A549 treated with Hydrocortisone at 1 μM for 4 hours (cell line): ENCODE results near the gene PCDHB9. TPM values are rescaled to one million over a fixed set of nuclear protein-coding genes. Genes with fewer than 3 reads are reported as not detected.

ENCODE experiments used
- total RNA-seq: library from RNA; stranded (reverse); fragments of 200-300 nt; extraction: Qiagen RNA extraction; gene quantifications from 5 replicates; pipeline ENCODE4 v1.2.3, GENCODE V29; 2022

The PCDHB9 gene
- total RNA-seq, result 0.03 TPM in 1 of 5 replicates, not detected in the others

DNA sequence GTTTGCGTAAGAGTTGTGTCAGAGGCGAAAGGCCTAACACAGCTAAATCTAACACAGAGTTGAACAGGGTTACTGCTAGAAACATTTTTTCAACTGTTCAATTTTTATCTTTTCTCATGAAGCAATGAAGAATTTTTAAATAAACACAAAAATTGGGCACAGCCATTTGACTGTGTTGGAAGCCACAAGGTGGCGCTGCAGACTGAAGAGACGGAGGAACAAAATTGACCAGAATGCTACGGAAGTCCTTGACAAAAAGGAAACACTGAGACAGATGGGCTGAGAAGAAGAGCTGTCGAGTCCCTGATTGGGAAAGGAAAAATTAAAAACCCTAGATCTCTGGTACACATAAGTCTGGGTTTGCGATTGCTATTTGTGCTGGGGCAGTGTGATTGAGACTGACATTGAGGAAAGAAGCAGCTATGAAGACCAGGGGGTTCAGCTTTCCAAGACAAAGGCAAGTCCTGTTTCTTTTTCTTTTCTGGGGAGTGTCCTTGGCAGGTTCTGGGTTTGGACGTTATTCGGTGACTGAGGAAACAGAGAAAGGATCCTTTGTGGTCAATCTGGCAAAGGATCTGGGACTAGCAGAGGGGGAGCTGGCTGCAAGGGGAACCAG is at the start of gene PCDHB9:
TSS of gene PCDHB9 (plus strand) at position 265 of the 616 bp plus-strand sequence. CDS start at position 423, 158 bp downstream.

DNA sequence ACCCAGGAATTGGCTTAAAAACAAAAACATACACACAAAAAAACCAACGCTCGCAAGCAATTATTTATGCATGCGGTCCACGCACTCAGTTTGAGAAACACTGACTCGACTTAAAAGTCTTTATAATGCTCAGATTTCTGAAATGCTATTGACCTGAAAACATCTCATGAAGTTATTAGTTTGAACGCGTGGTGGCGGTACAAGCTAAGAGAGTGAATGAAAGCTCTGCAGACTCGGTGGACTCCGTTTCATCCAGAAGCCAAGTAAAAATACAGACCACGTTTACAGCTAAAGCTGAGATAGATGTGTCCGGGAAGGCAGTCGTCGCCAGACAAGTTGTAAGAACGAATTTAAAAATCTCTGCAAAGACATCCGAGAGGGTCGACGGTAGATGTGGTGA is 37.1 kb upstream of the PCDHB9 start, which contains the start of gene PCDHB6:
TSS of gene PCDHB6 (plus strand) at position 246 of the 400 bp plus-strand sequence. CDS start 201 bp downstream, outside the sequence.

DNA sequence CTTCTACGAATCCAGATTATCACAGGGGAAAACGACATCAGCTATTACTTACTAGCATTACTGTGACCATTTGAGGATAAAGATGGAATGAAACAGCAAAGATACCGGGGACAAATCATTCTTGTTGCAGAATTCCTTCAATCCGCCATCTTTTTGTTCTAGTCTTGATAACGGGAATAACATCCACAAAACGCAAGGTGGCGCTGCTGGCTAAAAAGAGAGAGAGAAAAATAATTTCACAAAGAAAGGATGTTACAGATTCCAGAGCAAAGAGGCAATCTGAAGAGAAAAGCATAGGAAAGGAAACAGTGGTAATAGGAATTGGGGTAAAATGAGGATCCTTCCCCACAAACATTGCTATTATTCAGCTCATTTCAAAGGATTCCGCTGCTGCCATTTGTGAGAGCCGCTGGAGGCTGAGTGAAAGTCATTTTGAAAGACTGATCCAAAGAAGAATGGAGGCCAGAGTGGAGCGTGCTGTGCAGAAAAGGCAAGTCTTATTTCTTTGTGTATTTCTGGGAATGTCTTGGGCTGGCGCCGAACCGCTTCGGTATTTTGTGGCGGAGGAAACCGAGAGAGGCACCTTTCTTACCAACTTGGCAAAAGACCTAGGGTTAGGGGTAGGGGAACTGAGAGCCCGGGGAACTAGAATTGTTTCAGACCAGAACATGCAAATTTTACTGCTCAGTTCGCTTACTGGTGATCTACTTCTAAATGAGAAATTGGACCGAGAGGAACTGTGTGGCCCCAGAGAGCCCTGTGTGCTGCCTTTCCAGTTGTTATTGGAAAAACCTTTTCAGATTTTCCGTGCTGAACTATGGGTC is 14.4 kb upstream of the PCDHB9 start, which contains the start of gene PCDHB7:
TSS of gene PCDHB7 (plus strand) at position 264 of the 824 bp plus-strand sequence. CDS start at position 456, 192 bp downstream.

DNA sequence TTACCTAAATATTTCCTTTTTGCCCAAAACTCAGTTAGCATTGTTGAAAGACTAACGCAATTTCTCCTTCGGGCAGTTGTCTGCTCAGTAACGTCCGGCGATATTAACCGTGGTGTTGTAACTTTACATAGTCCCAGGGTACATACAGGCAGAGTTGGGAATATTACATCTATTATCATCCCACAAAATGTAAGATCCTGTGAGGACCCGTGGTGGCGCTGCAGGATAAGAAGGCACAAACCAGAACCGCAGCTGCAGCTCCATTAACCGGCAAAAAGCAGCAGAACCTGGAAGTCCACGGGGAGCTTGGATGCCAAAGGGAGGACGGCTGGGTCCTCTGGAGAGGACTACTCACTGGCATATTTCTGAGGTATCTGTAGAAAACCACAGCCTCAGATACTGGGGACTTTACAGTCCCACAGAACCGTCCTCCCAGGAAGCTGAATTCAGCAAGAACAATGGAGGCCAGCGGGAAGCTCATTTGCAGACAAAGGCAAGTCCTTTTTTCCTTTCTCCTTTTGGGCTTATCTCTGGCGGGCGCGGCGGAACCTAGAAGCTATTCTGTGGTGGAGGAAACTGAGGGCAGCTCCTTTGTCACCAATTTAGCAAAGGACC is 9.3 kb upstream of the PCDHB9 start, which contains the start of gene PCDHB8:
TSS of gene PCDHB8 (plus strand) at position 214 of the 615 bp plus-strand sequence. CDS start at position 459, 245 bp downstream.

DNA sequence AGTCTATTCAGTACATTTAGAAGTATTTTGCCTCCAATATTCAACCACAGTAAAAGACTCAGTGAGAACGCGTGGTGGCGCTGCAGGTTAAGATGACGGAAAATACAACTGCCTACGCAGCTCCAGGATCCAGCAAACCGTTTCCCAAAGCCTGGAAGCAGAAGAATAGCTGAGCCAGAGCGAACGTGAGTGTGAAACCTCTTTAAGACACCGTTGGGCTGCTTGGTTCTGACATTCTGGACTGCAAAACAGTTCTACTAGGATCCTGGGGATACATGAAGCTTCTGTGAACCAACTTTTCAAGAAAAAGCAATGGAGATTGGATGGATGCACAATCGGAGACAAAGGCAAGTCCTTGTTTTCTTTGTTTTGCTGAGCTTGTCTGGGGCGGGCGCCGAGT is 4.7 kb upstream of the PCDHB9 start, which contains the start of gene PCDHB16:
TSS of gene PCDHB16 (plus strand) at position 140 of the 400 bp plus-strand sequence. CDS start at position 313, 173 bp downstream.

DNA sequence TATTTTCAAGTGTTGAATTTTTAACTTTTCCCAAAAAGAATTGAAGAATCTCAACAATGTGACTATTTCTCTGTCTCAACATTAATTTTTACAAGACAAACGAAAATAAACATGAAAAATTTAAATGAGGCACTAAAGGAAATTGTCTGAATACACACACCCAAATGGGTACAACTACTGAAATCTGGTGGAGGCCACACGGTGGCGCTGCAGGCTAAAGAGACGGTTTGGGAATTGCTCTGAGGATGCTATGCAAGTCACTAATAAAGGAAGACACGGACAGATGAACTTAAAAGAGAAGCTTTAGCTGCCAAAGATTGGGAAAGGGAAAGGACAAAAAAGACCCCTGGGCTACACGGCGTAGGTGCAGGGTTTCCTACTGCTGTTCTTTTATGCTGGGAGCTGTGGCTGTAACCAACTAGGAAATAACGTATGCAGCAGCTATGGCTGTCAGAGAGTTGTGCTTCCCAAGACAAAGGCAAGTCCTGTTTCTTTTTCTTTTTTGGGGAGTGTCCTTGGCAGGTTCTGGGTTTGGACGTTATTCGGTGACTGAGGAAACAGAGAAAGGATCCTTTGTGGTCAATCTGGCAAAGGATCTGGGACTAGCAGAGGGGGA is 5.3 kb downstream of the PCDHB9 start, which contains the start of gene PCDHB10:
TSS of gene PCDHB10 (plus strand) at position 244 of the 616 bp plus-strand sequence. CDS start at position 444, 200 bp downstream.

DNA sequence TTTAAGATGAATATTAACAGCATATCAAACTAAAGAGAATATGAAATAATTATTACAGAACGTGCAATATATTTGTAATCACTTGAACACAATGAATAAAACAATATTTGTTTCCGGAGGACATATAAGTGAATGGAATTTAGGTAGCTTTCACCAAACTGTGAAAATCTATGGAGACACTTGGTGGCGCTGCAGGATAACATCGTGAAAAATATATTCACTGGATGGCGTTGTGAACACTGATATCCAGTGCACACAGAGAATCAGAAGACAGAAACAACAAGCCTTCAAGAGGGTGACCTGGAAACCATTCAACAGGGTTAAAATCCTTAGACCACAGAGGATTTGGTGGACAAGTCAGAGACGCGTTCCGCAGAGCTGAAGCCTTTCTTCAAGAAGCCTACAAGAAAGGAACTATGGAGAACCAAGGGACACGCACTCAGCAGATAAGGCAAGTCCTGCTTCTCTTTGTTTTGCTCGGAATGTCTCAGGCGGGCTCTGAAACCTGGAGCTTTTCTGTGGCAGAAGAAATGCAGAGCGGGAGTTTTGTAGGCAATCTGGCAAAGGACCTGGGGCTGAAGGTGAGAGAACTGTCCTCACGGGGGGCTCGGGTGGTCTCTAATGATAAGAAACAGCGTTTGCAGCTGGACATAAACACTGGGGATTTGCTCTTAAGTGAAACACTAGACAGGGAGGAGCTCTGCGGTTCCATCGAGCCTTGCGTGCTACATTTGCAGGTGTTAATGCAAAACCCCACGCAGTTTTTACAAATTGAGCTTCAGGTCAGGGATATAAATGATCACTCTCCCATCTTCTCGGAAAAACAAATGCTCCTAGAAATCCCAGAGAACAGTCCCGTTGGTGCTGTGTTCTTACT is 12.6 kb downstream of the PCDHB9 start, which contains the start of gene PCDHB11:
TSS of gene PCDHB11 (plus strand) at position 269 of the 877 bp plus-strand sequence. CDS start at position 417, 148 bp downstream.

DNA sequence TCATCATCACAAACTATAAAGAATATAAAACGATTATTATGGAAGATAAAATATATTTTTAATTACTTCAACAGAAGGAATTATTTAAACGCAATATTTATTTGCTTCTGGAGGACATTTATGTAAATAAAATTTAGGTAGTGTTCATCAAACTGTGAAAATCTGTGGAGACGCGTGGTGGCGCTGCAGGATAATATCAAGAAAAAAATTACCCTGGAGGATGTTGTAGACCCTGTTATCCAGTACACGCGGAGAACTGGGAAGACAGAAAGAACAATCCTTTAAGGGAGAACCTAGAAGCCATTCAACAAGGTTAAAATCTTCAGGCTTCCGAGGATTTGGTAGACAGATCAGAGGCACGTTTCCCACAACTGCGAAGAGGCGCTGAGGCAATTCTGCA is 21.5 kb downstream of the PCDHB9 start, which contains the start of gene PCDHB12:
TSS of gene PCDHB12 (plus strand) at position 242 of the 400 bp plus-strand sequence. CDS start 189 bp downstream, outside the sequence.

DNA sequence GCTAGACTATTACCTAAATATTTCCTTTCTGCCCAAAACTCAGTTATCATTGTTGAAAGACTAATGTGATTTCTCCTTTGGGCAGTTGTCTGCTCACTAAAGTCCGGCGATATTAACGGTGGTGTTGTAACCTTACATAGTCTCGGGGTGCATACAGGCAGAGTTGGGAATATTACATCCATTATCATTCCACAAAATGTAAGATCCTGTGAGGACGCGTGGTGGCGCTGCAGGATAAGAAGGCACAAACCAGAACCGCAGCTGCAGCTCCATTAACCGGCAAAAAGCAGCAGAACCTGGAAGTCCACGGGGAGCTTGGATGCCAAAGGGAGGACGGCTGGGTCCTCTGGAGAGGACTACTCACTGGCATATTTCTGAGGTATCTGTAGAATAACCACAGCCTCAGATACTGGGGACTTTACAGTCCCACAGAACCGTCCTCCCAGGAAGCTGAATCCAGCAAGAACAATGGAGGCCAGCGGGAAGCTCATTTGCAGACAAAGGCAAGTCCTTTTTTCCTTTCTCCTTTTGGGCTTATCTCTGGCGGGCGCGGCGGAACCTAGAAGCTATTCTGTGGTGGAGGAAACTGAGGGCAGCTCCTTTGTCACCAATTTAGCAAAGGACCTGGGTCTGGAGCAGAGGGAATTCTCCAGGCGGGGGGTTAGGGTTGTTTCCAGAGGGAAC is 26.8 kb downstream of the PCDHB9 start, which contains the start of gene PCDHB13:
TSS of gene PCDHB13 (plus strand) at position 264 of the 684 bp plus-strand sequence. CDS start at position 469, 205 bp downstream.

DNA sequence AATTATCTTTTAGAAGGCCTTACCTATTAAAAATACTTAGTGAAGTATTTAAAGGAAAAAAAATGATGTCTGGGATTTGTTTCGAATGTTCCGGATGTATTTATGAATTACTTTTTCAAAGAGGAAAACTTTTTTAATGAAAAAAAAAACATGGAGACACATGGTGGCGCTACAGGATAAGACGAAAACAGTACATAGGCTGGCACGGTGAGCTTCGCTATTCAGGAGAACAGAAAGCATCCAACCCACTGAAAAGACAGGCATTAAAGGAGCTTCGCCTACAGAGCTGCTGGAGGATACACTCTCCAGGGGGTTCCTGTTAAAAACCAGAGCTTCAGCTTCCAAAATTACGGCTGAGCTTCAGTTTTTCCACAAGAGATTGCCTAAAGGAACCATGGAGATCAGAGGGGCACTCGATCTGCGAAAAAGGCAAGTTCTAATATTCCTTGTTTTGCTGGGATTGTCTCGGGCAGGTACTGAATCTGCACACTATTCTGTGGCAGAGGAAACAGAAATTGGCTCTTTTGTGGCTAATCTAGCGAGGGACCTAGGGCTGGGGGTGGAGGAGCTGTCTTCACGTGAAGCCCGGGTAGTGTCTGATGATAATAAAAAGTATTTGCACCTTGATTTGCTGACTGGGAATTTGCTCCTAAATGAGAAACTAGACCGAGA is 36.3 kb downstream of the PCDHB9 start, which contains the start of gene PCDHB14:
TSS of gene PCDHB14 (plus strand) at position 232 of the 672 bp plus-strand sequence. CDS start at position 395, 163 bp downstream.

Other genes with a start within 250 kb of the PCDHB9 start
- gene PCDHAC2, start 220.7 kb upstream of the PCDHB9 start, total RNA-seq, result 3.3 to 4.9 TPM (median 3.7 TPM) in 5 replicates
- not detected in 5 replicates for gene PCDHB1, start 135.8 kb upstream of the PCDHB9 start, total RNA-seq
- gene PCDHB2, start 92.5 kb upstream of the PCDHB9 start, total RNA-seq, result 3.1 to 3.9 TPM (median 3.4 TPM) in 5 replicates
- 0.03 to 0.07 TPM in 2 of 5 replicates, not detected in the others for gene PCDHB3, start 86.7 kb upstream of the PCDHB9 start, total RNA-seq
- gene PCDHB4, start 65.3 kb upstream of the PCDHB9 start, total RNA-seq, result 0.06 to 0.10 TPM (median 0.07 TPM) in 3 of 5 replicates, not detected in the others
- gene PCDHB5, start 52.0 kb upstream of the PCDHB9 start, total RNA-seq, result 1.1 to 1.8 TPM (median 1.6 TPM) in 5 replicates
- gene PCDHB6, start 37.1 kb upstream of the PCDHB9 start, total RNA-seq, result 0.84 to 1.1 TPM (median 1.0 TPM) in 5 replicates
- gene PCDHB7, start 14.5 kb upstream of the PCDHB9 start, total RNA-seq, result not detected in 5 replicates
- gene PCDHB8, start 9.4 kb upstream of the PCDHB9 start, total RNA-seq, result 0.13 to 0.36 TPM (median 0.30 TPM) in 5 replicates
- gene PCDHB16, start 4.8 kb upstream of the PCDHB9 start, total RNA-seq, result 0.05 to 0.08 TPM (median 0.05 TPM) in 4 of 5 replicates, not detected in the other
- gene PCDHB10, start 5.2 kb downstream of the PCDHB9 start, total RNA-seq, result 0.03 to 0.06 TPM (median 0.05 TPM) in 3 of 5 replicates, not detected in the others
- 0.03 to 0.08 TPM (median 0.06 TPM) in 5 replicates for gene PCDHB11, start 12.5 kb downstream of the PCDHB9 start, total RNA-seq
- gene PCDHB12, start 21.6 kb downstream of the PCDHB9 start, total RNA-seq, result 0.06 TPM in 1 of 5 replicates, not detected in the others
- 0.06 to 0.09 TPM (median 0.09 TPM) in 4 of 5 replicates, not detected in the other for gene PCDHB13, start 26.8 kb downstream of the PCDHB9 start, total RNA-seq
- gene PCDHB14, start 36.2 kb downstream of the PCDHB9 start, total RNA-seq, result 0.06 to 0.10 TPM (median 0.08 TPM) in 5 replicates
- gene PCDHB15, start 58.2 kb downstream of the PCDHB9 start, total RNA-seq, result 0.03 to 0.14 TPM (median 0.06 TPM) in 5 replicates
- not detected in 5 replicates for gene SLC25A2, start 116.9 kb downstream of the PCDHB9 start, total RNA-seq
- 60.4 to 85.3 TPM (median 69.6 TPM) in 5 replicates for gene TAF7, start 133.6 kb downstream of the PCDHB9 start, total RNA-seq
- 0.22 to 0.38 TPM (median 0.31 TPM) in 5 replicates for gene PCDHGA1, start 143.4 kb downstream of the PCDHB9 start, total RNA-seq
- gene PCDHGA2, start 151.6 kb downstream of the PCDHB9 start, total RNA-seq, result 0.54 to 0.91 TPM (median 0.62 TPM) in 5 replicates
- gene PCDHGA3, start 156.7 kb downstream of the PCDHB9 start, total RNA-seq, result not detected in 5 replicates
- 1.3 to 2.2 TPM (median 1.6 TPM) in 5 replicates for gene PCDHGB1, start 162.9 kb downstream of the PCDHB9 start, total RNA-seq
- gene PCDHGA4, start 167.9 kb downstream of the PCDHB9 start, total RNA-seq, result 0.06 to 0.16 TPM (median 0.12 TPM) in 4 of 5 replicates, not detected in the other
- gene PCDHGB2, start 172.8 kb downstream of the PCDHB9 start, total RNA-seq, result 0.05 to 0.13 TPM (median 0.11 TPM) in 4 of 5 replicates, not detected in the other
- 0.10 to 0.23 TPM (median 0.13 TPM) in 5 replicates for gene PCDHGA5, start 177.0 kb downstream of the PCDHB9 start, total RNA-seq
- gene PCDHGB3, start 183.1 kb downstream of the PCDHB9 start, total RNA-seq, result 0.20 to 0.25 TPM (median 0.21 TPM) in 5 replicates
- 0.14 to 0.26 TPM (median 0.20 TPM) in 5 replicates for gene PCDHGA6, start 186.7 kb downstream of the PCDHB9 start, total RNA-seq
- gene PCDHGA7, start 195.6 kb downstream of the PCDHB9 start, total RNA-seq, result 0.57 to 1.2 TPM (median 0.76 TPM) in 5 replicates
- 0.56 to 1.1 TPM (median 0.85 TPM) in 5 replicates for gene PCDHGB4, start 200.5 kb downstream of the PCDHB9 start, total RNA-seq
- gene PCDHGA8, start 205.5 kb downstream of the PCDHB9 start, total RNA-seq, result 0.02 to 0.05 TPM (median 0.05 TPM) in 3 of 5 replicates, not detected in the others
- gene PCDHGB5, start 210.8 kb downstream of the PCDHB9 start, total RNA-seq, result 2.0 to 2.6 TPM (median 2.3 TPM) in 5 replicates
- 0.05 to 0.07 TPM (median 0.07 TPM) in 4 of 5 replicates, not detected in the other for gene PCDHGA9, start 215.6 kb downstream of the PCDHB9 start, total RNA-seq
- gene PCDHGB6, start 220.9 kb downstream of the PCDHB9 start, total RNA-seq, result 0.05 to 0.18 TPM (median 0.10 TPM) in 5 replicates
- 0.02 to 0.03 TPM (median 0.02 TPM) in 3 of 5 replicates, not detected in the others for gene PCDHGA10, start 225.8 kb downstream of the PCDHB9 start, total RNA-seq
- gene PCDHGB7, start 230.5 kb downstream of the PCDHB9 start, total RNA-seq, result 0.02 to 0.08 TPM (median 0.07 TPM) in 5 replicates
- 0.02 to 0.06 TPM (median 0.02 TPM) in 3 of 5 replicates, not detected in the others for gene PCDHGA11, start 233.9 kb downstream of the PCDHB9 start, total RNA-seq
- 0.03 TPM in 2 of 5 replicates, not detected in the others for gene PCDHGA12, start 243.3 kb downstream of the PCDHB9 start, total RNA-seq